HEK293T (cell line): ENCODE data around the gene ATPAF2.

Experiments used
- ARNT ChIP-seq: fragments of 450-650 bp; IDR thresholded peaks from 2 replicates; pipeline ENCODE4 v1.6.1; 2017; ENCODE audit warnings: mild to moderate bottlenecking
- BHLHE40 ChIP-seq: fragments of 450-650 bp; IDR thresholded peaks from 2 replicates; pipeline ENCODE4 v1.6.1; 2016; ENCODE audit warnings: mild to moderate bottlenecking, moderate library complexity, borderline replicate concordance
- CTBP1 ChIP-seq: fragments of 450-650 bp; IDR thresholded peaks from 2 replicates; pipeline ENCODE4 v1.6.1; 2016; ENCODE audit warnings: borderline replicate concordance
- FOXK2 ChIP-seq: fragments of 450-650 bp; IDR thresholded peaks from 2 replicates; pipeline ENCODE4 v1.6.1; 2016; ENCODE audit warnings: mild to moderate bottlenecking
- L3MBTL2 ChIP-seq: fragments of 450-650 bp; conservative IDR thresholded peaks from 2 replicates; pipeline ENCODE4 v1.6.1; 2016; ENCODE audit warnings: mild to moderate bottlenecking
- LEF1 ChIP-seq: fragments of 450-650 bp; IDR thresholded peaks from 2 replicates; pipeline ENCODE4 v1.6.1; 2017; ENCODE audit warnings: mild to moderate bottlenecking, borderline replicate concordance
- SP1 ChIP-seq: fragments of 450-650 bp; IDR thresholded peaks from 2 replicates; pipeline ENCODE4 v1.6.1; 2017
- SUZ12 ChIP-seq: fragments of 450-650 bp; IDR thresholded peaks from 2 replicates; pipeline ENCODE4 v1.6.1; 2016; ENCODE audit warnings: mild to moderate bottlenecking
- ZNF384 ChIP-seq: fragments of 450-650 bp; IDR thresholded peaks from 2 replicates; pipeline ENCODE4 v1.6.1; 2016

GRCh38 chr17:18020971-18021370 is 18.0 kb downstream of the ATPAF2 start:
- TF ChIP-seq ARNT (no peak), FOXK2 (no peak), CTBP1 (no peak), ZNF384 (no peak), L3MBTL2 (no peak), BHLHE40 (no peak), SUZ12 (no peak), LEF1 (no peak), SP1 (no peak)
